ENCODE data around the gene RPS6KA2. TPM values are rescaled to one million over a fixed set of nuclear protein-coding genes. Genes with fewer than 3 reads are reported as not detected.

The RPS6KA2 gene
- total and polyA plus RNA-seq, 5 experiments from 2014 or later, result 2.1 to 13.6 (median 4.8) TPM

- POLR2A ChIA-PET, result no interaction called here
- no peaks in the 10 kb centered on the region for H3K9me3 Mint-ChIP-seq
- peaks cover 0 to 2% (median 0%) of the 10 kb centered on the region in 4 donors for H3K4me1 Mint-ChIP-seq
- no peak overlapping the region for H3K27ac Mint-ChIP-seq
- DNase-seq (no peak), ATAC-seq (no peak)
- no peak overlapping the region for H3K4me3 Mint-ChIP-seq
- peaks cover 0 to 2% (median 0%) of the 10 kb centered on the region in 5 donors for H3K27me3 Mint-ChIP-seq
- H3K36me3 Mint-ChIP-seq, result peaks cover 0 to 8% (median 0%) of the 10 kb centered on the region in 3 donors
Measured at GRCh38 chr6:166616261-166617238, 10.5 kb downstream of the RPS6KA2 start.

- peaks cover 0 to 8% (median 0%) of the 10 kb centered on the region in 3 donors for H3K36me3 Mint-ChIP-seq
- POLR2A ChIA-PET, result no interaction called here
Measured at GRCh38 chr6:166615059-166615770, 11.8 kb downstream of the RPS6KA2 start.

GRCh38 chr6:166614589-166614988, 12.5 kb downstream of the RPS6KA2 start:
- Mint-ChIP-seq H3K27ac (no peak overlapping the region), H3K36me3 (peaks cover 0 to 8% (median 0%) of the 10 kb centered on the region in 3 donors), H3K9me3 (no peaks in the 10 kb centered on the region), H3K4me1 (peaks cover 0 to 2% (median 0%) of the 10 kb centered on the region in 4 donors), H3K27me3 (no peaks in the 10 kb centered on the region), H3K4me3 (no peak overlapping the region)
- POLR2A ChIA-PET, result no interaction called here
- no peak for DNase-seq
- no peak for ATAC-seq

More at GRCh38 chr6:166615059-166615770, 11.8 kb downstream of the RPS6KA2 start:
- DNase-seq (no peak), ATAC-seq (no peak)
- peaks cover 0 to 2% (median 0%) of the 10 kb centered on the region in 4 donors for H3K4me1 Mint-ChIP-seq
- no peaks in the 10 kb centered on the region for H3K9me3 Mint-ChIP-seq
- H3K4me3 Mint-ChIP-seq, result no peak overlapping the region
- no peaks in the 10 kb centered on the region for H3K27me3 Mint-ChIP-seq
- H3K27ac Mint-ChIP-seq, result no peak overlapping the region

- Mint-ChIP-seq H3K36me3 (peaks cover 0 to 8% (median 0%) of the 10 kb centered on the region in 3 donors), H3K27me3 (no peaks in the 10 kb centered on the region), H3K27ac (no peak overlapping the region), H3K4me1 (peaks cover 0 to 2% (median 0%) of the 10 kb centered on the region in 4 donors), H3K9me3 (no peaks in the 10 kb centered on the region), H3K4me3 (no peak overlapping the region)
- ATAC-seq (no peak), DNase-seq (no peak)
- POLR2A ChIA-PET, result no interaction called here
Measured at GRCh38 chr6:166614171-166614583, 12.9 kb downstream of the RPS6KA2 start.

GRCh38 chr6:166613027-166613426, 14.0 kb downstream of the RPS6KA2 start:
- H3K27ac Mint-ChIP-seq, result no peak overlapping the region
- DNase-seq (no peak), ATAC-seq (no peak)

GRCh38 chr6:166612471-166612881, 14.6 kb downstream of the RPS6KA2 start:
- POLR2A ChIA-PET, result no interaction called here
- no peak for ATAC-seq
- no peak overlapping the region for H3K27ac Mint-ChIP-seq
- no peaks in the 10 kb centered on the region for H3K27me3 Mint-ChIP-seq
- H3K4me3 Mint-ChIP-seq, result no peak overlapping the region
- no peak for DNase-seq
- H3K4me1 Mint-ChIP-seq, result peaks cover 0 to 2% (median 0%) of the 10 kb centered on the region in 4 donors
- no peaks in the 10 kb centered on the region for H3K36me3 Mint-ChIP-seq
- no peaks in the 10 kb centered on the region for H3K9me3 Mint-ChIP-seq

More at GRCh38 chr6:166613027-166613426, 14.0 kb downstream of the RPS6KA2 start:
- POLR2A ChIA-PET, result no interaction called here
- Mint-ChIP-seq H3K36me3 (no peaks in the 10 kb centered on the region), H3K4me1 (peaks cover 0 to 2% (median 0%) of the 10 kb centered on the region in 4 donors), H3K27me3 (no peaks in the 10 kb centered on the region), H3K4me3 (no peak overlapping the region), H3K9me3 (no peaks in the 10 kb centered on the region)

GRCh38 chr6:166611631-166612030, 15.4 kb downstream of the RPS6KA2 start:
- no peak for DNase-seq
- Mint-ChIP-seq H3K27me3 (no peaks in the 10 kb centered on the region), H3K27ac (no peak overlapping the region), H3K4me3 (no peak overlapping the region), H3K9me3 (no peaks in the 10 kb centered on the region), H3K4me1 (peaks cover 0 to 1% (median 0%) of the 10 kb centered on the region in 4 donors), H3K36me3 (no peaks in the 10 kb centered on the region)
- POLR2A ChIA-PET, result no interaction called here
- ATAC-seq, result no peak

GRCh38 chr6:166610069-166610468, 17.0 kb downstream of the RPS6KA2 start:
- ATAC-seq (no peak), DNase-seq (no peak)
- no peak overlapping the region for H3K27ac Mint-ChIP-seq
- no peak overlapping the region for H3K4me3 Mint-ChIP-seq
- H3K27me3 Mint-ChIP-seq, result no peaks in the 10 kb centered on the region
- no peaks in the 10 kb centered on the region for H3K36me3 Mint-ChIP-seq
- H3K9me3 Mint-ChIP-seq, result no peaks in the 10 kb centered on the region
- no peaks in the 10 kb centered on the region for H3K4me1 Mint-ChIP-seq
- POLR2A ChIA-PET, result no interaction called here

- Mint-ChIP-seq H3K27me3 (no peaks in the 10 kb centered on the region), H3K27ac (no peak overlapping the region), H3K4me3 (no peak overlapping the region), H3K4me1 (no peaks in the 10 kb centered on the region), H3K36me3 (no peaks in the 10 kb centered on the region), H3K9me3 (no peaks in the 10 kb centered on the region)
- POLR2A ChIA-PET, result interaction anchor here (0.7 kb wide), 1 partner anchor 10 kb away, joined by 3 read pairs; no protein-coding TSS in a partner anchor
- no peak for DNase-seq
- ATAC-seq, result no peak
Measured at GRCh38 chr6:166608774-166609173, 18.3 kb downstream of the RPS6KA2 start.

GRCh38 chr6:166605752-166606151, 21.3 kb downstream of the RPS6KA2 start:
- no peak for ATAC-seq
- DNase-seq, result no peak
- Mint-ChIP-seq H3K9me3 (no peaks in the 10 kb centered on the region), H3K36me3 (peaks cover 0 to 1% (median 0%) of the 10 kb centered on the region in 3 donors), H3K27me3 (peaks cover 0 to 1% (median 0%) of the 10 kb centered on the region in 5 donors), H3K4me1 (peaks cover 0 to 2% (median 0%) of the 10 kb centered on the region in 4 donors), H3K4me3 (no peak overlapping the region), H3K27ac (no peak overlapping the region)
- POLR2A ChIA-PET, result no interaction called here

GRCh38 chr6:166604911-166605310, 22.1 kb downstream of the RPS6KA2 start:
- H3K4me3 Mint-ChIP-seq, result no peak overlapping the region
- ATAC-seq (no peak), DNase-seq (no peak)
- H3K27ac Mint-ChIP-seq, result peak overlapping the region in 1 of 10 donors; percentile 63
- peaks cover 0 to 2% (median 0%) of the 10 kb centered on the region in 5 donors for H3K27me3 Mint-ChIP-seq
- POLR2A ChIA-PET, result no interaction called here
- H3K4me1 Mint-ChIP-seq, result peaks cover 0 to 4% (median 0%) of the 10 kb centered on the region in 4 donors
- no peaks in the 10 kb centered on the region for H3K9me3 Mint-ChIP-seq
- H3K36me3 Mint-ChIP-seq, result peaks cover 0 to 2% (median 0%) of the 10 kb centered on the region in 3 donors

GRCh38 chr6:166604328-166604727, 22.7 kb downstream of the RPS6KA2 start:
- peaks cover 0 to 4% (median 0%) of the 10 kb centered on the region in 4 donors for H3K4me1 Mint-ChIP-seq
- H3K9me3 Mint-ChIP-seq, result no peaks in the 10 kb centered on the region
- ATAC-seq (no peak), DNase-seq (no peak)
- POLR2A ChIA-PET, result no interaction called here
- no peak overlapping the region for H3K4me3 Mint-ChIP-seq
- peaks cover 0 to 2% (median 0%) of the 10 kb centered on the region in 5 donors for H3K27me3 Mint-ChIP-seq
- no peak overlapping the region for H3K27ac Mint-ChIP-seq
- H3K36me3 Mint-ChIP-seq, result peaks cover 0 to 2% (median 0%) of the 10 kb centered on the region in 3 donors

All from naive thymus-derived CD8-positive, alpha-beta T cell (primary cell).